Measurements from ENCODE around the gene KCND3.

DNA sequence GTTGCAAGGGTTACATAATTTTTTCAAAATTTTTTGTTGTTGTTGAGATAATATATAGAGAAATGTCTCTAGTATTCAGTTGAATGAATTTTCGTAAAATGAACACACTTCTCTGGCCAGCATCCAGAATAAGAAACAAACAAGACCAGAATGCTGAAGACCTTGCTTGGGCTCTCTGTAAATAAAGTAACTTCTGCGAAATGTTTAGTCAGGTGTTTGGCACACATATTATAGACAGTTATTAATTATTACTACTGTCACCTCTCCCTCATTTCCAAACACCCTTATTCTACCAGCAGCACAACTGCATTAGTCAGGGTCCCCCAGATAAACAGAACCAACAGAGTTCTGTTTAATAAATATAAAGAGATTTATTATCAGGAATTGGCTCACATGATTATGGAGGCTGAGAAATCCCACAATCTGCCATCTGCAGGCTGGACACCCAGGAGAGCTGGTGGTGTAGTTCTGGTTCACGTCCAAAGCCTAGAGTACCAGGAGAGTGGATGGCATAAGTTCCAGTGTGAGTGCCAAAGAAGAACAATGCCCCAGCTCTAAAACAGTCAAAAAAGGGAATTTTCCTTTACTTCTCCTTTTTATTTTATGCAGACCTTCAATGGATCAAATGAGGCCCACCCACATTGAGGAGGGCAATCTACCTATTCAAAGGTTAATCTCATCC lies 44.1 kb upstream of the KCND3 start:
- TF ChIP-seq, protein P1, sequence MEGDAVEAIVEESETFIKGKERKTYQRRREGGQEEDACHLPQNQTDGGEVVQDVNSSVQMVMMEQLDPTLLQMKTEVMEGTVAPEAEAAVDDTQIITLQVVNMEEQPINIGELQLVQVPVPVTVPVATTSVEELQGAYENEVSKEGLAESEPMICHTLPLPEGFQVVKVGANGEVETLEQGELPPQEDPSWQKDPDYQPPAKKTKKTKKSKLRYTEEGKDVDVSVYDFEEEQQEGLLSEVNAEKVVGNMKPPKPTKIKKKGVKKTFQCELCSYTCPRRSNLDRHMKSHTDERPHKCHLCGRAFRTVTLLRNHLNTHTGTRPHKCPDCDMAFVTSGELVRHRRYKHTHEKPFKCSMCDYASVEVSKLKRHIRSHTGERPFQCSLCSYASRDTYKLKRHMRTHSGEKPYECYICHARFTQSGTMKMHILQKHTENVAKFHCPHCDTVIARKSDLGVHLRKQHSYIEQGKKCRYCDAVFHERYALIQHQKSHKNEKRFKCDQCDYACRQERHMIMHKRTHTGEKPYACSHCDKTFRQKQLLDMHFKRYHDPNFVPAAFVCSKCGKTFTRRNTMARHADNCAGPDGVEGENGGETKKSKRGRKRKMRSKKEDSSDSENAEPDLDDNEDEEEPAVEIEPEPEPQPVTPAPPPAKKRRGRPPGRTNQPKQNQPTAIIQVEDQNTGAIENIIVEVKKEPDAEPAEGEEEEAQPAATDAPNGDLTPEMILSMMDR (IDR thresholded peaks at IDR 0.05) = no peak
- TF ChIP-seq POLR2AphosphoS5 (IDR thresholded peaks at IDR 0.05) (no peak), EP300 (IDR thresholded peaks at IDR 0.05; ENCODE audit: low read depth) (no peak)
